Right kidney (tissue), 9 donors: ENCODE results near the gene HS3ST5.

Experiments used
- DNase-seq: peaks from one replicate; pipeline ENCODE4 v3.0.0-alpha.2; 2016
- long read RNA-seq, 8 donors: transcript quantifications; one replicate each; lab custom pipeline, GENCODE V29; 2026

Gene HS3ST5
- long read RNA-seq, donor 1 = 0 reads
- long read RNA-seq, donor 2 = 0 reads
- long read RNA-seq, donor 3 = 0 reads
- long read RNA-seq, donor 4 = 0 reads
- long read RNA-seq, donor 5 = 0 reads
- long read RNA-seq, donor 6, partial matches to known transcripts = 0 of 1 reads
- long read RNA-seq, donor 6, other reads (novel, unspliced or antisense) = 0 of 1 reads
- long read RNA-seq, donor 7 = 0 reads
- long read RNA-seq, donor 8 = 0 reads

- peak; percentile 71 for DNase-seq
Measured at GRCh38 chr6:114342826-114343781, at the start of gene HS3ST5. Gene HS3ST5 (minus strand): TSS chr6:114343023. CDS start chr6:114062845, 280,178 bp downstream.

GRCh38 chr6:114390176-114390575, 47.4 kb upstream of the HS3ST5 start:
- no peak for DNase-seq

GRCh38 chr6:114389111-114389510, 46.3 kb upstream of the HS3ST5 start:
- no peak for DNase-seq

GRCh38 chr6:114382406-114382805, 39.6 kb upstream of the HS3ST5 start:
- no peak for DNase-seq

- no peak for DNase-seq
Measured at GRCh38 chr6:114377881-114378280, 35.1 kb upstream of the HS3ST5 start.

- DNase-seq = no peak
Measured at GRCh38 chr6:114376611-114377175, 33.9 kb upstream of the HS3ST5 start.

- no peak for DNase-seq
Measured at GRCh38 chr6:114375541-114376192, 32.8 kb upstream of the HS3ST5 start.

GRCh38 chr6:114367315-114367961, 24.6 kb upstream of the HS3ST5 start:
- DNase-seq = no peak

- no peak for DNase-seq
Measured at GRCh38 chr6:114366899-114367298, 24.1 kb upstream of the HS3ST5 start.

- no peak for DNase-seq
Measured at GRCh38 chr6:114364301-114364700, 21.5 kb upstream of the HS3ST5 start.

- no peak for DNase-seq
Measured at GRCh38 chr6:114362957-114363356, 20.1 kb upstream of the HS3ST5 start.

GRCh38 chr6:114362396-114362795, 19.6 kb upstream of the HS3ST5 start:
- DNase-seq = no peak

- no peak for DNase-seq
Measured at GRCh38 chr6:114361036-114361435, 18.2 kb upstream of the HS3ST5 start.

GRCh38 chr6:114355300-114355699, 12.5 kb upstream of the HS3ST5 start:
- DNase-seq = no peak

GRCh38 chr6:114354482-114354881, 11.7 kb upstream of the HS3ST5 start:
- no peak for DNase-seq

GRCh38 chr6:114346451-114346850, 3.6 kb upstream of the HS3ST5 start:
- no peak for DNase-seq

GRCh38 chr6:114344971-114345275, 2.1 kb upstream of the HS3ST5 start:
- no peak for DNase-seq

- DNase-seq = no peak
Measured at GRCh38 chr6:114344246-114344970, 1.6 kb upstream of the HS3ST5 start.

- DNase-seq = no peak
Measured at GRCh38 chr6:114343782-114344144, 940 bp upstream of the HS3ST5 start.

GRCh38 chr6:114342086-114342825, 567 bp downstream of the HS3ST5 start:
- peak; percentile 79 for DNase-seq

GRCh38 chr6:114339706-114340105, 3.1 kb downstream of the HS3ST5 start:
- DNase-seq = no peak
